Panc1 (cell line): ENCODE data around the gene EYS. TPM values are rescaled to one million over a fixed set of nuclear protein-coding genes. Genes with fewer than 3 reads are reported as not detected.

Source experiments
- ATAC-seq: fragments of 200-7000 bp; cut with Tn5 transposase; 2 replicates; pipeline ENCODE4 v1.9.1; 2020; ENCODE audit warnings: mild to moderate bottlenecking, moderate library complexity
- BruUV-seq: library from RNA; stranded (reverse); fragments of 400-500 nt; replicated peaks from 2 replicates; lab custom pipeline; 2021; lab: Mats Ljungman, UMichigan
- CTCF ChIA-PET: fragments of 300-600 bp; sonication (Branson Sonifier 250); formaldehyde crosslinking; loops from one replicate; lab custom pipeline; 2022; ENCODE audit warnings: antibody characterized with exemption; lab: Charles Lee
- POLR2A ChIA-PET: fragments of 300-600 bp; sonication (Branson Sonifier 250); formaldehyde crosslinking; loops from one replicate; lab custom pipeline; 2022; ENCODE audit warnings: antibody characterized with exemption; lab: Charles Lee
- DNase-seq: peaks from one replicate; pipeline ENCODE4 v3.0.0-alpha.2; 2010; ENCODE audit warnings: low read depth, low spot score
- H3K27ac ChIP-seq: 2 replicates; pipeline ENCODE4 v1.5.1; 2011; ENCODE audit warnings: mild to moderate bottlenecking, low read length, inconsistent platforms
- H3K27me3 ChIP-seq: fragments of 200-500 bp; sonication (Bioruptor generic); 2 replicates; pipeline ENCODE4 v1.6.0; 2014; ENCODE audit warnings: low read length, inconsistent platforms; ENCODE audit not compliant: control insufficient read depth, insufficient read depth
- H3K36me3 ChIP-seq: fragments of 200-500 bp; sonication (Bioruptor generic); 2 replicates; pipeline ENCODE4 v1.5.1; 2014; ENCODE audit warnings: inconsistent platforms, mild to moderate bottlenecking, low read length, moderate library complexity; ENCODE audit not compliant: control insufficient read depth, insufficient read depth
- H3K4me1 ChIP-seq: 2 replicates; pipeline ENCODE4 v1.5.1; 2011; ENCODE audit warnings: inconsistent platforms, mild to moderate bottlenecking, low read length, moderate library complexity; ENCODE audit not compliant: control insufficient read depth, insufficient read depth
- H3K4me3 ChIP-seq, 2 experiments: 2 replicates each; pipeline ENCODE4 v1.5.1; 2011 to 2012; ENCODE audit warnings: low read depth in 2 of 2, low read length in 2 of 2, mild to moderate bottlenecking in 2 of 2, inconsistent platforms in 1 of 2, moderate library complexity in 1 of 2
- H3K9me3 ChIP-seq: fragments of 200-500 bp; sonication (Bioruptor generic); 2 replicates; pipeline ENCODE4 v1.5.1; 2014; ENCODE audit warnings: low read depth, mild to moderate bottlenecking, inconsistent platforms, low read length, moderate library complexity; ENCODE audit not compliant: control insufficient read depth, insufficient read depth
- POLR2AphosphoS5 ChIP-seq: IDR thresholded peaks from 2 replicates; pipeline ENCODE4 v1.6.1; 2012; ENCODE audit warnings: mild to moderate bottlenecking, low read depth, low read length, moderate library complexity
- SIN3A ChIP-seq: IDR thresholded peaks from 2 replicates; pipeline ENCODE4 v1.6.1; 2012; ENCODE audit warnings: low read depth, mild to moderate bottlenecking, low read length, moderate library complexity, borderline replicate concordance; ENCODE audit not compliant: insufficient read depth
- TCF7L2 ChIP-seq: IDR thresholded peaks from 2 replicates; pipeline ENCODE4 v1.6.1; 2011; ENCODE audit warnings: mild to moderate bottlenecking, low read depth, low read length, inconsistent platforms
- in situ Hi-C: cut with HindIII; loops from 2 replicates; pipeline ENCODE4 v1.10.0; 2016; ENCODE audit warnings: low sequenced_read_pairs, low pct_unique_long_range_greater_than_20kb
- intact Hi-C: fragments of 100-400 bp; cut with micrococcal nuclease; formaldehyde crosslinking; loops from one replicate; pipeline ENCODE4 v1.10.0; 2022; ENCODE audit not compliant: unreplicated experiment
- total RNA-seq: library from RNA; stranded (reverse); gene quantifications from one replicate; pipeline ENCODE4 v1.2.1, GENCODE V29; 2021; ENCODE audit not compliant: unreplicated experiment
- TF ChIP-seq, protein P1 (sequence below), 2 experiments: IDR thresholded peaks; 2 replicates each; pipeline ENCODE4 v1.6.1; 2011 to 2012; ENCODE audit warnings: low read depth in 2 of 2, control low read depth in 1 of 2, low read length in 1 of 2, mild to moderate bottlenecking in 1 of 2, moderate library complexity in 1 of 2; ENCODE audit not compliant: insufficient read depth in 1 of 2
- TF ChIP-seq, protein P2 (sequence below): fragments of 450-650 bp; IDR thresholded peaks from 2 replicates; pipeline ENCODE4 v1.5.1; 2017; ENCODE audit warnings: mild to moderate bottlenecking

Gene EYS
- total RNA-seq, 1 experiment from 2014 or later: not detected

DNA sequence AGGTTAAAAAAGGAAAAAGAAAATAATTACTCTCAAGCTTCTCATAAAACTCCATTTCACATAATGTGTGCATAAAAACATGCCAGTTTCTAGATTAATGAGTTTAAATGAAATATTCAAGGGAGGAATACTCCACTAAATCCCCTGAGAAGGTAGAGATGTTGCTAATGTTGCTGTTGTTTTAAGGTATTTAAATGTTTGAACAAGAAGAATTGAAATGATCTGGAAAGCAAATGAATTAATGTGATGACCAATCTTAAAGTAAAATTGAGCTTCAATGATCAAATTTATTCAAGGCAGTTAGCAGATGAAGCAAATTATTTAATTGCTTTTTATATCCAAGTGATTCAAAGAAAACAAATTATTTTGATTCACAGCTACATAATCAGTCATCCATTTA is 804.4 kb downstream of the EYS start:
- no peak overlapping the region for H3K27ac ChIP-seq
- intact Hi-C loops: no loop called here
- ChIA-PET CTCF (no interaction called here), POLR2A (no interaction called here)
- H3K36me3 ChIP-seq: no peaks in the 10 kb centered on the region
- ATAC-seq: no peak
- no peak overlapping the region for H3K4me3 ChIP-seq
- no peaks in the 10 kb centered on the region for H3K27me3 ChIP-seq
- H3K4me1 ChIP-seq: no peaks in the 10 kb centered on the region
- H3K9me3 ChIP-seq: no peaks in the 10 kb centered on the region
- TF ChIP-seq, protein P1, sequence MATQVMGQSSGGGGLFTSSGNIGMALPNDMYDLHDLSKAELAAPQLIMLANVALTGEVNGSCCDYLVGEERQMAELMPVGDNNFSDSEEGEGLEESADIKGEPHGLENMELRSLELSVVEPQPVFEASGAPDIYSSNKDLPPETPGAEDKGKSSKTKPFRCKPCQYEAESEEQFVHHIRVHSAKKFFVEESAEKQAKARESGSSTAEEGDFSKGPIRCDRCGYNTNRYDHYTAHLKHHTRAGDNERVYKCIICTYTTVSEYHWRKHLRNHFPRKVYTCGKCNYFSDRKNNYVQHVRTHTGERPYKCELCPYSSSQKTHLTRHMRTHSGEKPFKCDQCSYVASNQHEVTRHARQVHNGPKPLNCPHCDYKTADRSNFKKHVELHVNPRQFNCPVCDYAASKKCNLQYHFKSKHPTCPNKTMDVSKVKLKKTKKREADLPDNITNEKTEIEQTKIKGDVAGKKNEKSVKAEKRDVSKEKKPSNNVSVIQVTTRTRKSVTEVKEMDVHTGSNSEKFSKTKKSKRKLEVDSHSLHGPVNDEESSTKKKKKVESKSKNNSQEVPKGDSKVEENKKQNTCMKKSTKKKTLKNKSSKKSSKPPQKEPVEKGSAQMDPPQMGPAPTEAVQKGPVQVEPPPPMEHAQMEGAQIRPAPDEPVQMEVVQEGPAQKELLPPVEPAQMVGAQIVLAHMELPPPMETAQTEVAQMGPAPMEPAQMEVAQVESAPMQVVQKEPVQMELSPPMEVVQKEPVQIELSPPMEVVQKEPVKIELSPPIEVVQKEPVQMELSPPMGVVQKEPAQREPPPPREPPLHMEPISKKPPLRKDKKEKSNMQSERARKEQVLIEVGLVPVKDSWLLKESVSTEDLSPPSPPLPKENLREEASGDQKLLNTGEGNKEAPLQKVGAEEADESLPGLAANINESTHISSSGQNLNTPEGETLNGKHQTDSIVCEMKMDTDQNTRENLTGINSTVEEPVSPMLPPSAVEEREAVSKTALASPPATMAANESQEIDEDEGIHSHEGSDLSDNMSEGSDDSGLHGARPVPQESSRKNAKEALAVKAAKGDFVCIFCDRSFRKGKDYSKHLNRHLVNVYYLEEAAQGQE (IDR thresholded peaks at IDR 0.05; ENCODE audit: insufficient read depth in 1 of 2, low read depth in 2 of 2, low read length in 1 of 2): no peak
- TF ChIP-seq TCF7L2 (no peak), SIN3A (no peak), POLR2AphosphoS5 (no peak)
- TF ChIP-seq, protein P2, sequence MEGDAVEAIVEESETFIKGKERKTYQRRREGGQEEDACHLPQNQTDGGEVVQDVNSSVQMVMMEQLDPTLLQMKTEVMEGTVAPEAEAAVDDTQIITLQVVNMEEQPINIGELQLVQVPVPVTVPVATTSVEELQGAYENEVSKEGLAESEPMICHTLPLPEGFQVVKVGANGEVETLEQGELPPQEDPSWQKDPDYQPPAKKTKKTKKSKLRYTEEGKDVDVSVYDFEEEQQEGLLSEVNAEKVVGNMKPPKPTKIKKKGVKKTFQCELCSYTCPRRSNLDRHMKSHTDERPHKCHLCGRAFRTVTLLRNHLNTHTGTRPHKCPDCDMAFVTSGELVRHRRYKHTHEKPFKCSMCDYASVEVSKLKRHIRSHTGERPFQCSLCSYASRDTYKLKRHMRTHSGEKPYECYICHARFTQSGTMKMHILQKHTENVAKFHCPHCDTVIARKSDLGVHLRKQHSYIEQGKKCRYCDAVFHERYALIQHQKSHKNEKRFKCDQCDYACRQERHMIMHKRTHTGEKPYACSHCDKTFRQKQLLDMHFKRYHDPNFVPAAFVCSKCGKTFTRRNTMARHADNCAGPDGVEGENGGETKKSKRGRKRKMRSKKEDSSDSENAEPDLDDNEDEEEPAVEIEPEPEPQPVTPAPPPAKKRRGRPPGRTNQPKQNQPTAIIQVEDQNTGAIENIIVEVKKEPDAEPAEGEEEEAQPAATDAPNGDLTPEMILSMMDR: no peak
- no TSS peak for BruUV-seq
- in situ Hi-C loops: no loop called here
- DNase-seq: no peak

DNA sequence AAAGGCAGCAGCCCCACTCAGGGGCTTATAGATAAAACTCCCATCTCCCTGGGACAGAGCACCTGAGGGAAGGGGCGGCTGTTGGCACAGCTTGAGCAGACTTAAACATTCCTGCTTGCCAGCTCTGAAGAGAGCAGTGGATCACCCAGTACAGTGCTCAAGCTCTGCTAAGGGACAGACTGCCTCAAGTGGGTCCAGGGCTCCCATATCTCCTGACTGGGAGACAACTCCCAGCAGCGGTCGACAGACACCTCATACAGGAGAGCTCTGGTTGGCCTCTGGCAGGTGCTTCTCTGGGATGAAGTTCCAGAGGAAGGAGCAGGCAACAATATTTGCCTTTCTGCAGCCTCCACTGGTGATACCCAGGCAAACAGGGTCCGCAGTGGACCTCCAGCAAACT is 810.1 kb downstream of the EYS start:
- H3K4me1 ChIP-seq: no peaks in the 10 kb centered on the region
- ATAC-seq (no peak), DNase-seq (no peak)
- intact Hi-C loops (no loop called here), in situ Hi-C loops (no loop called here)
- no peaks in the 10 kb centered on the region for H3K27me3 ChIP-seq
- peaks cover 7% of the 10 kb centered on the region; the same call in 1 of the 2 replicates for H3K9me3 ChIP-seq
- no peaks in the 10 kb centered on the region for H3K36me3 ChIP-seq
- ChIA-PET CTCF (no interaction called here), POLR2A (no interaction called here)
- TF ChIP-seq, protein P1 (IDR thresholded peaks at IDR 0.05; ENCODE audit: insufficient read depth in 1 of 2, low read depth in 2 of 2, low read length in 1 of 2): no peak
- TF ChIP-seq POLR2AphosphoS5 (no peak), TCF7L2 (no peak), SIN3A (no peak)
- TF ChIP-seq, protein P2: no peak
- no peak overlapping the region for H3K27ac ChIP-seq
- no TSS peak for BruUV-seq
- no peak overlapping the region for H3K4me3 ChIP-seq
